ENCODE results near the gene RFXANK.

- TF ChIP-seq, protein P1, sequence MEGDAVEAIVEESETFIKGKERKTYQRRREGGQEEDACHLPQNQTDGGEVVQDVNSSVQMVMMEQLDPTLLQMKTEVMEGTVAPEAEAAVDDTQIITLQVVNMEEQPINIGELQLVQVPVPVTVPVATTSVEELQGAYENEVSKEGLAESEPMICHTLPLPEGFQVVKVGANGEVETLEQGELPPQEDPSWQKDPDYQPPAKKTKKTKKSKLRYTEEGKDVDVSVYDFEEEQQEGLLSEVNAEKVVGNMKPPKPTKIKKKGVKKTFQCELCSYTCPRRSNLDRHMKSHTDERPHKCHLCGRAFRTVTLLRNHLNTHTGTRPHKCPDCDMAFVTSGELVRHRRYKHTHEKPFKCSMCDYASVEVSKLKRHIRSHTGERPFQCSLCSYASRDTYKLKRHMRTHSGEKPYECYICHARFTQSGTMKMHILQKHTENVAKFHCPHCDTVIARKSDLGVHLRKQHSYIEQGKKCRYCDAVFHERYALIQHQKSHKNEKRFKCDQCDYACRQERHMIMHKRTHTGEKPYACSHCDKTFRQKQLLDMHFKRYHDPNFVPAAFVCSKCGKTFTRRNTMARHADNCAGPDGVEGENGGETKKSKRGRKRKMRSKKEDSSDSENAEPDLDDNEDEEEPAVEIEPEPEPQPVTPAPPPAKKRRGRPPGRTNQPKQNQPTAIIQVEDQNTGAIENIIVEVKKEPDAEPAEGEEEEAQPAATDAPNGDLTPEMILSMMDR (IDR thresholded peaks at IDR 0.05; ENCODE audit: low read length), result no peak
- no peak for TF ChIP-seq EZH2 (IDR thresholded peaks at IDR 0.05; ENCODE audit: borderline replicate concordance, low read length)
Observed at GRCh38 chr19:19238126-19238894, 46.3 kb downstream of the RFXANK start.
